GM13977 (cell line): Measurements from ENCODE around the gene KATNAL2.

ENCODE experiments used
- DNase-seq: peaks from one replicate; pipeline ENCODE4 v3.0.0; 2012; ENCODE audit warnings: low spot score
- CTCF ChIP-seq: IDR thresholded peaks from 2 replicates; pipeline ENCODE4 v1.5.1; 2012; ENCODE audit warnings: mild to moderate bottlenecking, control low read depth; ENCODE audit not compliant: insufficient read depth; ENCODE audit errors: extremely low read depth, missing control alignments
- in situ Hi-C: fragments of 300-500 bp; cut with MboI; formaldehyde crosslinking; loops from one replicate; pipeline ENCODE4 v1.12.0; 2022; ENCODE audit warnings: low sequenced_read_pairs, low pct_unique_long_range_greater_than_20kb, mixed read lengths, inconsistent platforms; ENCODE audit not compliant: unreplicated experiment

The KATNAL2 gene

GRCh38 chr18:47150029-47150823 lies 232.8 kb downstream of the KATNAL2 start, which contains the start of gene HDHD2:
HDHD2 (minus strand) TSS chr18:47150500; CDS start chr18:47136439, 14,061 bp downstream.
- peak; percentile 83 for DNase-seq
- in situ Hi-C loops, result no loop called here
- TF ChIP-seq CTCF, result no peak

- DNase-seq, result peak; percentile 42
- in situ Hi-C loops, result no loop called here
- no peak for TF ChIP-seq CTCF
These were observed 233.5 kb downstream of the KATNAL2 start for GRCh38 chr18:47150824-47151366.

GRCh38 chr18:47151439-47151838 lies 234.0 kb downstream of the KATNAL2 start:
- in situ Hi-C loops, result no loop called here
- no peak for DNase-seq

More at GRCh38 chr18:47151439-47151838, 234.0 kb downstream of the KATNAL2 start:
- no peak for TF ChIP-seq CTCF
